ENCODE measurements around the gene ZFPM1. TPM values are rescaled to one million over a fixed set of nuclear protein-coding genes. Genes with fewer than 3 reads are reported as not detected.

ZFPM1 gene
- total RNA-seq, 2 donors from 2014 or later = 4.1 to 21.5 TPM

GRCh38 chr16:88519240-88519639 is 66.2 kb downstream of the ZFPM1 start:
- intact Hi-C loops (cut with DNase I) = no loop called here
- H3K27me3 ChIP-seq (replicated peaks; ENCODE audit: insufficient read depth) = no peaks in the 10 kb centered on the region
- no peak overlapping the region for H3K4me3 ChIP-seq
- H3K36me3 ChIP-seq = no peaks in the 10 kb centered on the region
- H3K27ac ChIP-seq = no peak overlapping the region
- TF ChIP-seq CTCF (IDR thresholded peaks at IDR 0.05) = no peak
- no peak for TF ChIP-seq POLR2A (IDR thresholded peaks at IDR 0.05)
- no peak for TF ChIP-seq POLR2AphosphoS5 (IDR thresholded peaks at IDR 0.05)
- no peak for DNase-seq (ENCODE audit: low spot score)
- H3K9me3 ChIP-seq = no peaks in the 10 kb centered on the region
- no peaks in the 10 kb centered on the region for H3K4me1 ChIP-seq (replicated peaks)

- Histone ChIP-seq H3K27ac (no peak overlapping the region), H3K36me3 (no peaks in the 10 kb centered on the region), H3K4me3 (no peak overlapping the region), H3K27me3 (replicated peaks; ENCODE audit: insufficient read depth) (no peaks in the 10 kb centered on the region), H3K4me1 (replicated peaks) (no peaks in the 10 kb centered on the region), H3K9me3 (no peaks in the 10 kb centered on the region)
- TF ChIP-seq CTCF (IDR thresholded peaks at IDR 0.05) (no peak), POLR2AphosphoS5 (IDR thresholded peaks at IDR 0.05) (no peak), POLR2A (IDR thresholded peaks at IDR 0.05) (no peak)
- 97% methylated on average over 3 of the region's 3 CpGs for WGBS
- DNase-seq (ENCODE audit: low spot score) = no peak
- intact Hi-C loops (cut with DNase I) = no loop called here
Observed at GRCh38 chr16:88519938-88520653, 67.0 kb downstream of the ZFPM1 start.

DNA sequence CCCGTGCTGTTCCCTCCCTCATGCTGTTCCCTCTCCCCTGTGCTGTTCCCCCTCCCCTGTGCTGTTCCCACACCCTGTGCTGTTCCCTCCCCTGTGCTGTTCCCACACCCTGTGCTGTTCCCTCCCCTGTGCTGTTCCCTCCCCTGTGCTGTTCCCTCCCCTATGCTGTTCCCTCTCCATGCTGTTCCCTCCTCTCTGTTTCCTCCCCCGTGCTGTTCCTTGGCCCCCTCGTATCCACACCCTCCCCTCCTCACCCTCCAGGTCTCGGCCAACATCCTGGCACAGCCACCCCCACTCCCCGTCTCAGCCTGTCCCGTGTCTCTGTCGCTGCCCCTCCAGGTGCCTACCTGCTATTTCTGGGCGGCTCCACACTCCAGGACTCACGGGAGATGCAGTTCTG is 68.6 kb downstream of the ZFPM1 start:
- no peak overlapping the region for H3K27ac ChIP-seq
- TF ChIP-seq POLR2A (IDR thresholded peaks at IDR 0.05) (no peak), POLR2AphosphoS5 (IDR thresholded peaks at IDR 0.05) (no peak), CTCF (IDR thresholded peaks at IDR 0.05) (no peak)
- intact Hi-C loops (cut with DNase I) = no loop called here
- H3K27me3 ChIP-seq (replicated peaks; ENCODE audit: insufficient read depth) = no peaks in the 10 kb centered on the region
- no peaks in the 10 kb centered on the region for H3K4me1 ChIP-seq (replicated peaks)
- H3K9me3 ChIP-seq = no peaks in the 10 kb centered on the region
- no peaks in the 10 kb centered on the region for H3K36me3 ChIP-seq
- WGBS = 66% methylated on average over 9 of the region's 9 CpGs
- no peak overlapping the region for H3K4me3 ChIP-seq
- DNase-seq (ENCODE audit: low spot score) = no peak

GRCh38 chr16:88522276-88522949 is 69.3 kb downstream of the ZFPM1 start:
- intact Hi-C loops (cut with DNase I) = no loop called here
- no peak for TF ChIP-seq POLR2AphosphoS5 (IDR thresholded peaks at IDR 0.05)
- WGBS = 79% methylated on average over 24 of the region's 24 CpGs

DNA sequence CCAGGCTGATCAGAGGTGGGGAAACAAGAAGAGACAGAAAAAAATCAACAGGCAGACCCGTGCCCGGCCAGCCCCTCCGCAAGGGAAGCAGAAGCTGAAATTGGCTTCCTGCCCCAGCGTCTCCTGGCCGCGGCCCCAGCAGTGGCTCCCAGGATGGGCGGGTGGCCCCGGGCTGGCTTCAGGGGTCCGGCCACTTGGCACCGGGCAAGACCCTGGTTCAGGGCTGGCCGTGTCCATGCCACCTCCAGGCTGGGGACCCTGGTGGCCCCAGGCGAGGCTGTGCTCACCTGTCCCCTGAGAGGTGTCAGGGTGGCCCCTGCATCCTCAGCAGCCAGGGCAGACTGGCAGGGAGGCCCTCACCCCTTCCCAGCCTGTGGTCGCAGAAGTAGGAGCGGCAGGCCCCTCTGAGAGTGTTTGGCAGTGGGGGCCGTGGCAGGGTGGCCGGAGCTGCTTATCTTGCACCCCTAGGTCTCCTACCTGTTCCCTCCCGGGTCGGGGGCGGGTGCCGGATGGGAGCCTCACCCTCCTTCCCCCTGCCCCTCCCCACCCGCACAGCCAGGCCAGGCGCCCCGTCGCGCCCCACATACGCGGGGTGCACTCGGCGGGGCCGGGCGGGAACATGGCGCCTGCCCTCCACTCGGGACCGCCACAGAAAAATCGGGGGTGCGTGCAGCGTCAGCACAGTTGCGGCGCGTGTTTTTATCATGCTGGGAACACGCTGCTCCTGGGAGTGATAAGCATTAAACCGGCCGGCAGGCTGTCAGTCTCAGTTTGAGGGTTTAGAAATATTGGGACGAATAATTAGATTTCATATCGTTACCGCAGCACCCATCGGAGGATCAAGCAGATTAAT is 70.5 kb downstream of the ZFPM1 start:
- Histone ChIP-seq H3K4me3 (no peak overlapping the region), H3K9me3 (no peaks in the 10 kb centered on the region), H3K27ac (no peak overlapping the region), H3K27me3 (replicated peaks; ENCODE audit: insufficient read depth) (no peaks in the 10 kb centered on the region), H3K4me1 (replicated peaks) (no peaks in the 10 kb centered on the region), H3K36me3 (no peaks in the 10 kb centered on the region)
- 53% methylated on average over 42 of the region's 47 CpGs for WGBS
- TF ChIP-seq POLR2AphosphoS5 (IDR thresholded peaks at IDR 0.05) (no peak), CTCF (IDR thresholded peaks at IDR 0.05) (no peak), POLR2A (IDR thresholded peaks at IDR 0.05) (no peak)
- no peak for DNase-seq (ENCODE audit: low spot score)
- intact Hi-C loops (cut with DNase I) = no loop called here

More at GRCh38 chr16:88522276-88522949, 69.3 kb downstream of the ZFPM1 start:
- Histone ChIP-seq H3K27me3 (replicated peaks; ENCODE audit: insufficient read depth) (no peaks in the 10 kb centered on the region), H3K4me1 (replicated peaks) (no peaks in the 10 kb centered on the region), H3K4me3 (no peak overlapping the region), H3K27ac (no peak overlapping the region), H3K9me3 (no peaks in the 10 kb centered on the region), H3K36me3 (no peaks in the 10 kb centered on the region)
- no peak for DNase-seq (ENCODE audit: low spot score)

Data from prostate gland (tissue), 2 donors.